ENCODE results near the gene MAOA.

Gene MAOA

GRCh38 chrX:43693602-43694406 lies 37.7 kb downstream of the MAOA start:
- Histone ChIP-seq H3K27ac (no peak overlapping the region), H3K4me3 (ENCODE audit: low read depth, low read length) (no peak overlapping the region), H3K27me3 (ENCODE audit: insufficient read depth, low read depth, severe bottlenecking) (peaks cover 3% of the 10 kb centered on the region), H3K36me3 (no peaks in the 10 kb centered on the region), H3K9me3 (ENCODE audit: severe bottlenecking) (no peaks in the 10 kb centered on the region)
- TF ChIP-seq CTCF (IDR thresholded peaks at IDR 0.05; ENCODE audit: low read depth, low read length), result no peak
- DNase-seq, result no peak

GRCh38 chrX:43699475-43699874 lies 43.4 kb downstream of the MAOA start:
- Histone ChIP-seq H3K9me3 (ENCODE audit: severe bottlenecking) (no peaks in the 10 kb centered on the region), H3K4me3 (ENCODE audit: low read depth, low read length) (no peak overlapping the region), H3K36me3 (no peaks in the 10 kb centered on the region), H3K27me3 (ENCODE audit: insufficient read depth, low read depth, severe bottlenecking) (no peaks in the 10 kb centered on the region), H3K27ac (no peak overlapping the region)
- no peak for TF ChIP-seq CTCF (IDR thresholded peaks at IDR 0.05; ENCODE audit: low read depth, low read length)
- no peak for DNase-seq

GRCh38 chrX:43702079-43702524 lies 46.0 kb downstream of the MAOA start:
- TF ChIP-seq CTCF (IDR thresholded peaks at IDR 0.05; ENCODE audit: low read depth, low read length), result no peak
- Histone ChIP-seq H3K27ac (no peak overlapping the region), H3K36me3 (no peaks in the 10 kb centered on the region), H3K9me3 (ENCODE audit: severe bottlenecking) (no peaks in the 10 kb centered on the region), H3K4me3 (ENCODE audit: low read depth, low read length) (no peak overlapping the region), H3K27me3 (ENCODE audit: insufficient read depth, low read depth, severe bottlenecking) (no peaks in the 10 kb centered on the region)
- no peak for DNase-seq

GRCh38 chrX:43702660-43703059 lies 46.6 kb downstream of the MAOA start:
- H3K4me3 ChIP-seq (ENCODE audit: low read depth, low read length), result no peak overlapping the region
- TF ChIP-seq CTCF (IDR thresholded peaks at IDR 0.05; ENCODE audit: low read depth, low read length), result no peak
- H3K9me3 ChIP-seq (ENCODE audit: severe bottlenecking), result no peaks in the 10 kb centered on the region
- no peak for DNase-seq
- no peak overlapping the region for H3K27ac ChIP-seq
- H3K27me3 ChIP-seq (ENCODE audit: insufficient read depth, low read depth, severe bottlenecking), result no peaks in the 10 kb centered on the region
- no peaks in the 10 kb centered on the region for H3K36me3 ChIP-seq

- Histone ChIP-seq H3K27ac (no peak overlapping the region), H3K36me3 (no peaks in the 10 kb centered on the region), H3K27me3 (ENCODE audit: insufficient read depth, low read depth, severe bottlenecking) (no peaks in the 10 kb centered on the region), H3K9me3 (ENCODE audit: severe bottlenecking) (no peaks in the 10 kb centered on the region), H3K4me3 (ENCODE audit: low read depth, low read length) (no peak overlapping the region)
- no peak for TF ChIP-seq CTCF (IDR thresholded peaks at IDR 0.05; ENCODE audit: low read depth, low read length)
- DNase-seq, result no peak
Measured at GRCh38 chrX:43703211-43703791, 47.2 kb downstream of the MAOA start.
